Measurements from ENCODE around the gene S1PR4. TPM values are rescaled to one million over a fixed set of nuclear protein-coding genes. Genes with fewer than 3 reads are reported as not detected.
"Not testable (repeated sequence)": the region's sequence is repeated elsewhere in the genome, so short reads cannot be mapped to it uniquely, and the experiment has no call there.

Gene S1PR4
- total RNA-seq, 1 donor: not detected

GRCh38 chr19:3151563-3152418 lies 26.8 kb upstream of the S1PR4 start:
- H4K20me1 ChIP-seq (ENCODE audit: insufficient read depth, low read length): no peaks in the 10 kb centered on the region
- no peak for DNase-seq (ENCODE audit: insufficient read length, low spot score, missing footprints)
- no peaks in the 10 kb centered on the region for H3K9me3 ChIP-seq (ENCODE audit: low read depth, low read length)
- TF ChIP-seq CTCF (IDR thresholded peaks at IDR 0.05; ENCODE audit: extremely low read depth, low read depth, low read length): no peak
- H2AFZ ChIP-seq (ENCODE audit: low read length): no peak overlapping the region
- no peak overlapping the region for H3K27ac ChIP-seq (ENCODE audit: low read depth, low read length)
- H3K4me1 ChIP-seq (ENCODE audit: insufficient read depth, low read length): peaks cover 10% of the 10 kb centered on the region
- H3K36me3 ChIP-seq (ENCODE audit: insufficient read depth, low read length): no peaks in the 10 kb centered on the region
- no peak overlapping the region for H3K4me3 ChIP-seq (ENCODE audit: insufficient read depth, low read length)
- no peaks in the 10 kb centered on the region for H3K79me2 ChIP-seq (ENCODE audit: insufficient read depth, low read length)
- peaks cover 2% of the 10 kb centered on the region for H3K27me3 ChIP-seq (ENCODE audit: insufficient read depth, low read length)
- H3K4me2 ChIP-seq (ENCODE audit: insufficient read depth, low read length): no peak overlapping the region

GRCh38 chr19:3152419-3152780 lies 26.2 kb upstream of the S1PR4 start:
- no peak overlapping the region for H3K4me3 ChIP-seq (ENCODE audit: insufficient read depth, low read length)
- no peak overlapping the region for H2AFZ ChIP-seq (ENCODE audit: low read length)
- H3K36me3 ChIP-seq (ENCODE audit: insufficient read depth, low read length): no peaks in the 10 kb centered on the region
- no peaks in the 10 kb centered on the region for H4K20me1 ChIP-seq (ENCODE audit: insufficient read depth, low read length)
- no peaks in the 10 kb centered on the region for H3K9me3 ChIP-seq (ENCODE audit: low read depth, low read length)
- no peak for TF ChIP-seq CTCF (IDR thresholded peaks at IDR 0.05; ENCODE audit: extremely low read depth, low read depth, low read length)
- no peak overlapping the region for H3K27ac ChIP-seq (ENCODE audit: low read depth, low read length)
- DNase-seq (ENCODE audit: insufficient read length, low spot score, missing footprints): no peak
- peaks cover 2% of the 10 kb centered on the region for H3K27me3 ChIP-seq (ENCODE audit: insufficient read depth, low read length)
- no peak overlapping the region for H3K4me2 ChIP-seq (ENCODE audit: insufficient read depth, low read length)
- no peaks in the 10 kb centered on the region for H3K79me2 ChIP-seq (ENCODE audit: insufficient read depth, low read length)
- peaks cover 10% of the 10 kb centered on the region for H3K4me1 ChIP-seq (ENCODE audit: insufficient read depth, low read length)

- no peak overlapping the region for H3K4me2 ChIP-seq (ENCODE audit: insufficient read depth, low read length)
- H3K4me3 ChIP-seq (ENCODE audit: insufficient read depth, low read length): no peak overlapping the region
- H3K27me3 ChIP-seq (ENCODE audit: insufficient read depth, low read length): peaks cover 2% of the 10 kb centered on the region
- H3K4me1 ChIP-seq (ENCODE audit: insufficient read depth, low read length): peaks cover 10% of the 10 kb centered on the region
- H3K36me3 ChIP-seq (ENCODE audit: insufficient read depth, low read length): no peaks in the 10 kb centered on the region
- H4K20me1 ChIP-seq (ENCODE audit: insufficient read depth, low read length): no peaks in the 10 kb centered on the region
- no peak for TF ChIP-seq CTCF (IDR thresholded peaks at IDR 0.05; ENCODE audit: extremely low read depth, low read depth, low read length)
- no peaks in the 10 kb centered on the region for H3K79me2 ChIP-seq (ENCODE audit: insufficient read depth, low read length)
- no peak overlapping the region for H2AFZ ChIP-seq (ENCODE audit: low read length)
- H3K27ac ChIP-seq (ENCODE audit: low read depth, low read length): no peak overlapping the region
- H3K9me3 ChIP-seq (ENCODE audit: low read depth, low read length): no peaks in the 10 kb centered on the region
- no peak for DNase-seq (ENCODE audit: insufficient read length, low spot score, missing footprints)
Observed at GRCh38 chr19:3153286-3154230, 25.0 kb upstream of the S1PR4 start.

- H3K4me3 ChIP-seq (ENCODE audit: insufficient read depth, low read length); H4K20me1 ChIP-seq (ENCODE audit: insufficient read depth, low read length); H3K79me2 ChIP-seq (ENCODE audit: insufficient read depth, low read length); H3K9me3 ChIP-seq (ENCODE audit: low read depth, low read length); H3K27me3 ChIP-seq (ENCODE audit: insufficient read depth, low read length); DNase-seq (ENCODE audit: insufficient read length, low spot score, missing footprints); H3K36me3 ChIP-seq (ENCODE audit: insufficient read depth, low read length); H2AFZ ChIP-seq (ENCODE audit: low read length): not testable (repeated sequence)
- Histone ChIP-seq H3K4me2 (ENCODE audit: insufficient read depth, low read length) (peak overlapping the region; percentile 28), H3K4me1 (ENCODE audit: insufficient read depth, low read length) (peaks cover 10% of the 10 kb centered on the region), H3K27ac (ENCODE audit: low read depth, low read length) (peak overlapping the region; percentile 77)
Observed at GRCh38 chr19:3154447-3154846, 24.1 kb upstream of the S1PR4 start.
